ENCODE data around the gene CLDN12.
A peak's percentile ranks its signal among the peaks of the same experiment; 100 is the strongest.
"Not testable (repeated sequence)": the region's sequence is repeated elsewhere in the genome, so short reads cannot be mapped to it uniquely, and the experiment has no call there.

CLDN12 gene

DNA sequence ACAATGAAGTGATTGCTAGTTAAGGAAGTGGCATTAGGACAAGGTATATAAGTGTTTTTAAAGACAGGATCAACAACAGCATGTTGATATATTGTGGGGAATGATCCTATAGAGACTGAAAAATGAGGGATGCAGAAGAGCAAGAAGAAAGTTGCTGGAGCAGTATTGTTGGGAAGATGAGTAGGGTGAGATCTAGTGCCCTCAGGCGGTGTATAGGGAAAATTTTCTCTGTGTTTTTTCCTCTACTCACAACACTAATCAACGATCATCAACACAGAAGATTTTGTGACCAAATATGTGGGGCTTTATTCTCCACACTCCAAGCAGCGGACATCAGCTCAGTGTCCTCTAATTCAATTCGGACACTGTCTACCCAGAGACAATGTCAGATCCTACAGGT lies 56.6 kb downstream of the CLDN12 start:
- peaks cover 15% of the 10 kb centered on the region for H3K4me1 Mint-ChIP-seq

DNA sequence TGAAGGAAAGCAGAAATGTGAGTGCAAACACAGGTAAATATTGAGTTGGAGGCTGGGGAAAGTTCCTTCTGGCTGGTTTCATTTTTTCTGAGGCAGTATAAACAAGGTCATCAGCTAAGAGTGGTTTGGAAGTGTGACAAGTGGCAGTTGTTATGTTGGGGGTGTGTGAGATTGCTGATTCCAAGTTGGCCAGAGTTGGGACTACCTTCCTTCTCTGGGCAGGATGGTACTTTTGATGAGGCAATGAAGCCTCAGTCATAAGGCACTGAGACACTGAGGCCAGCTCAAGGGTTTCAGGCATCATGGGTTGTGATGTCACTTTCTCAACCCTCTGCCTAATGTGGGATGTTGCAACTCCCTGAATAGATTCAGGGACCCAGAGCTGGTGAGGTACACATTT lies 58.0 kb downstream of the CLDN12 start:
- Mint-ChIP-seq H3K4me1 (peaks cover 9% of the 10 kb centered on the region), H3K4me3 (no peak overlapping the region), H3K36me3 (no peaks in the 10 kb centered on the region), H3K9me3 (peaks cover 6% of the 10 kb centered on the region), H3K27ac (no peak overlapping the region)
- no peak for ATAC-seq
- no peak for DNase-seq (ENCODE audit: low spot score in 2 of 2)

More for the DNA sequence above, 56.6 kb downstream of the CLDN12 start:
- H3K9me3 Mint-ChIP-seq = peaks cover 2% of the 10 kb centered on the region
- no peaks in the 10 kb centered on the region for H3K36me3 Mint-ChIP-seq
- no peak for ATAC-seq
- no peak for DNase-seq (ENCODE audit: low spot score in 2 of 2)
- H3K27ac Mint-ChIP-seq = no peak overlapping the region
- H3K4me3 Mint-ChIP-seq = no peak overlapping the region

DNA sequence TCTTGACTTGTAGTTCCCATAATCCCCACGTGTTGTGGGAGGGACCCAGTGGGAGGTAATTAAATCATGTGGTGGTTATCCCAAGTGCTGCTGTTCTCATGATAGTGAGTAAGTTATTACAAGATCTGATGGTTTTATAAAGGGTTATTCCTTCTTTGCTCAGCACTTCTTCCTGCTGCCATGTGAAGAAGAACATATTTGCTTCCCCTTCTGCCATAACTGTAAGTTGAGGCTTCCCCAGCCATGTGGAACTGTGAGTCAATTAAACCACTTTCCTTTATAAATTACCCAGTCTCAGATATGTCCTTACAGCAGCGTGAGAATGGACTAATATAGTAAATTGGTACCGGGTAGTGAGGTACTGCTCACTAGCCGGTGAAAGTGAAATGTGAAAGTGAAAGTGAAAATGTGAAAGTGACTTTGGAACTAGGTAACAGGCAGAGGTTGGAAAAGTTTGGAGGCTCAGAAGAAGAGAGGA lies 59.9 kb downstream of the CLDN12 start:
- H3K9me3 Mint-ChIP-seq; H3K27ac Mint-ChIP-seq; H3K4me1 Mint-ChIP-seq; ATAC-seq; H3K36me3 Mint-ChIP-seq; DNase-seq (ENCODE audit: low spot score in 2 of 2): not testable (repeated sequence)
- peak overlapping the region; percentile 32 for H3K4me3 Mint-ChIP-seq
